Aorta (tissue), 5 donors: ENCODE data around the gene CNIH4. TPM values are rescaled to one million over a fixed set of nuclear protein-coding genes. Genes with fewer than 3 reads are reported as not detected.

ENCODE experiments used
- ATAC-seq: fragments of 200-7000 bp; cut with Tn5 transposase; one replicate; pipeline ENCODE4 v1.9.1; 2022; ENCODE audit warnings: moderate library complexity; ENCODE audit not compliant: low FRiP score
- DNase-seq, 2 donors: peaks; one replicate each; pipeline ENCODE4 v3.0.0-alpha.2; 2020
- H3K27ac ChIP-seq, 2 donors: one replicate each; pipeline ENCODE4 v1.5.1; 2013; ENCODE audit warnings: low read length in 2 of 2, mild to moderate bottlenecking in 2 of 2, moderate library complexity in 2 of 2, control low read depth in 1 of 2, inconsistent platforms in 1 of 2, low read depth in 1 of 2
- H3K27me3 ChIP-seq, 2 donors: one replicate each; pipeline ENCODE4 v1.6.1; 2013; ENCODE audit warnings: control low read depth in 1 of 2, low read length in 1 of 2, mild to moderate bottlenecking in 1 of 2, moderate library complexity in 1 of 2; ENCODE audit not compliant: insufficient read depth in 2 of 2, control insufficient read depth in 1 of 2
- H3K36me3 ChIP-seq, 2 donors: one replicate each; pipeline ENCODE4 v1.6.1; 2013; ENCODE audit warnings: control low read depth in 1 of 2, low read length in 1 of 2, mild to moderate bottlenecking in 1 of 2; ENCODE audit not compliant: insufficient read depth in 2 of 2, control insufficient read depth in 1 of 2
- H3K4me1 ChIP-seq, 2 donors: one replicate each; pipeline ENCODE4 v1.6.1; 2013; ENCODE audit warnings: low read length in 2 of 2, control low read depth in 1 of 2, mild to moderate bottlenecking in 1 of 2, moderate library complexity in 1 of 2; ENCODE audit not compliant: insufficient read depth in 2 of 2, control insufficient read depth in 1 of 2
- H3K4me3 ChIP-seq, 2 donors: one replicate each; pipeline ENCODE4 v1.5.1; 2013; ENCODE audit warnings: low read length in 2 of 2, control low read depth in 1 of 2, mild to moderate bottlenecking in 1 of 2
- H3K9me3 ChIP-seq: one replicate; pipeline ENCODE4 v1.6.1; 2013; ENCODE audit warnings: mild to moderate bottlenecking, low read length; ENCODE audit not compliant: control insufficient read depth
- WGBS, 2 donors: extraction: QIAGEN DNeasy Blood & Tissue Kit; methylation state at CpG; one replicate each; pipeline ENCODE4 v1.1.7; 2013; 5-methylcytosine and 5-hydroxymethylcytosine counted together
- intact Hi-C, 2 donors: fragments of 100-400 bp; cut with DNase I; formaldehyde crosslinking; loops; one replicate each; pipeline versions ENCODE4 v1.14.2 to v1.15.0; 2022
- polyA plus RNA-seq, 2 donors: library from polyadenylated mRNA; stranded (reverse); fragments of 200-250 nt; gene quantifications; one replicate each; pipeline ENCODE4 v1.2.3, GENCODE V29; 2013
- total RNA-seq, 2 donors: library from RNA; stranded (reverse); fragmentation: NEBNext Ultra II Directional; extraction: Animal tissue kit (Norgen Biotek cat#: 25700); gene quantifications; one replicate each; pipeline ENCODE4 v1.2.1, GENCODE V29; 2021
- donor health status: healthy with polysubstance abuse.
- donor health status: Bipolar disorder and iron deficiency.
- donor health status: DM: no; HTN: no; CAD: no.
- donor health status: DM: no; HTN: no; CAD: no.
- donor health status: DM: yes; HTN: yes; CAD: no.

CNIH4 gene
- total and polyA plus RNA-seq, 4 donors, result 44.0 to 49.1 (median 45.5) TPM

DNA sequence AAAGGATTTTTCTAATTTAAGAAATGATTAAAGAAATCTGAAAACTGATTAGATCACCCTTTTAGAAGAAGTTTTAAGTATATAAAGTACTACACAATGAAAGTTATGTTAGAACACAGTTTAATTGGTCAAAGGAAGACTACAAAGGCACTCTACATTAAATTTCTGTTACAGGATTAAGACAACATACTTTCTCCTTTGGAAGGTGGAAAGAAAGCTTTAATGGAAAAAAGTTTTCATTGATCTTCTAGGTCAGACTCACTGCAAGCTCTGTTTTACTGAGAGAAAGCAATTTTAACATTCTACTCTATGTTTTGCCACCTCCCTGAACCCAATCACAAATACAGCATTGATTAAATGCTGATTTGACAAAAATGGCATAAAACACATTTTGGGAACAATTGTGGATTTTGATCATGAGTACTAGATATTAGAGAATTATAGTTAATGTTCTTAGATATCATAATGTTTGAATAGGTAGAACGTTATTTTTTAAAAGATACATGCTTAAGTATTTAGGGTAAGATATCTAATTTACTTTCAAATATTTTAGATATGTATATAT lies 45.9 kb downstream of the CNIH4 start:
- 79 to 80% methylated on average over 1 of the region's 1 CpG for WGBS, 2 donors
- Histone ChIP-seq H3K27ac (no peak overlapping the region), H3K4me3 (no peak overlapping the region), H3K36me3 (peaks cover 2 to 5% of the 10 kb centered on the region in 2 donors), H3K27me3 (no peaks in the 10 kb centered on the region), H3K4me1 (no peaks in the 10 kb centered on the region), H3K9me3 (no peaks in the 10 kb centered on the region)
- intact Hi-C loops, result no loop called here
- DNase-seq, result no peak
- ATAC-seq, result no peak

DNA sequence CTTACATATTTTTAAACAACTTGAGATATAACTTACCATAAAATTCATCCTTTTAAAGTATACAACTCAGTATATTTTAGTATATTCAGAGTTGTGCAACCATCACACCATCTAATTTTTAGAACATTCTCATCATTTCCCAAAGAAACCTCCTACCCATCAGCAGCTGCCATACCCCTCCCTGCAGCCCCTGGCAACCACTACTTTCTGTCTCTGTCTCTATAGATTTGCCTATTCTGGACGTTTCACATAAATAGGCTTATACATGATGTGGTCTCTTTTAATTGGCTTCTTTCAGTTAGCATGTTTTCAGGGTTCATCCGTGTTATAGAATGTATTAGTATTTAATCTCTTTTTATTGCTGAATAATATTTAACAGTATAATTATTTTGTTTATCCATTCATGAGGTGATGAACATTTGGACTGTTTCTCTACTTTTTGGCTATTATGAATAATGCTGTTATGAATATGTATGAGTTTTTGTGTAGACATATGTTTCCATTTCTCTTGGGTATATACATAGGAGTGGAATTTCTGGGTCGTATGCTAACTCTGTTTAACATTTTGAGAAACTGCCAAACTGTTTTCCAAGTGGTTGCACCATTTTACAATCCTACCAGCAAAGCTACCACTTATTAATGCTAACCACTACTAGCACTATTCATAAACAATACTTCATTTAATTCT lies 48.4 kb downstream of the CNIH4 start:
- H3K36me3 ChIP-seq, result peaks cover 2 to 5% of the 10 kb centered on the region in 2 donors
- H3K4me3 ChIP-seq, result no peak overlapping the region
- intact Hi-C loops, result no loop called here
- DNase-seq, result no peak
- ATAC-seq, result no peak
- no peaks in the 10 kb centered on the region for H3K27me3 ChIP-seq
- no peaks in the 10 kb centered on the region for H3K9me3 ChIP-seq
- 67 to 68% methylated on average over 3 of the region's 3 CpGs for WGBS, 2 donors
- peaks cover 0 to 2% of the 10 kb centered on the region in 2 donors for H3K4me1 ChIP-seq
- H3K27ac ChIP-seq, result no peak overlapping the region

DNA sequence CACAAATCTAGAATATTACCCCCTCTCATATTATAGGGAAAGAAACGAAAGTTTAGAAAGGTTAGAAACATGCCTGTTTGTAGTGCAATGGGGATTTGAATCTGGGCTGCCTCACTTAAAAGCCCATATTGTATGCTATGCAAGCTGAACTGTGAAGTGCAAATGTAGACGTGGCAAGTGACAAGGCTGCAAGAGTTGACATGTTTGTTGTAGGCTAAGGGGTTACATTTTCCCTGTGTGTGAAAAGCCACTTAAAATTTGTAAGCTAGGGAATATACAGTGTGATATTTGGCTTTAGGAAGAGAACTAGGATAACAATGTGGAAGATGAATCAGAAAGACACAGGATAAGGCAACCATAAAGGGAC lies 48.9 kb downstream of the CNIH4 start:
- intact Hi-C loops, result no loop called here
- WGBS, 2 donors, result 87 to 90% methylated on average over 2 of the region's 2 CpGs
- Histone ChIP-seq H3K27ac (no peak overlapping the region), H3K4me3 (no peak overlapping the region), H3K4me1 (peaks cover 0 to 2% of the 10 kb centered on the region in 2 donors), H3K9me3 (no peaks in the 10 kb centered on the region), H3K36me3 (peaks cover 2 to 5% of the 10 kb centered on the region in 2 donors), H3K27me3 (no peaks in the 10 kb centered on the region)
- DNase-seq (no peak), ATAC-seq (no peak)

DNA sequence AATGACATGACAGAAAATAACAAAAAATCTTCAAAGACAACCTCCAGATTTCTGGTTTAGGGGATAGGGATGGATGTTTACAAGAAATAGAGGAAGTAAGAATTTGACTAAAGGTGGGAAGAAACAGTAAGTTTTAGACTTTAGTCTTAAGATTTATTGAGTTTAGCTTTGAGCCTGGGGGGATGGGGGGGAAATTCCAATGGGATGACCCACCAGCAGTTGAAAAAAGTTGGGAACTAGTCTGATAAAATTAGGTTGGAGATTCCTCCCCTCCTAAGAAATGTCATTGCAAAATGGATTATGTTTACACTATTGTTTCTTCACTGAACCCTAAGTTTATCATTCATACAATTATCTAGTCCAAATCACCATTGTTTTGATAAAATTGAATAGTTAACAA lies 49.5 kb downstream of the CNIH4 start:
- DNase-seq, result no peak
- Histone ChIP-seq H3K27me3 (no peaks in the 10 kb centered on the region), H3K27ac (no peak overlapping the region), H3K36me3 (peaks cover 4 to 5% of the 10 kb centered on the region in 2 donors), H3K4me3 (no peak overlapping the region), H3K9me3 (no peaks in the 10 kb centered on the region), H3K4me1 (peaks cover 0 to 2% of the 10 kb centered on the region in 2 donors)
- no peak for ATAC-seq
- intact Hi-C loops, result no loop called here

DNA sequence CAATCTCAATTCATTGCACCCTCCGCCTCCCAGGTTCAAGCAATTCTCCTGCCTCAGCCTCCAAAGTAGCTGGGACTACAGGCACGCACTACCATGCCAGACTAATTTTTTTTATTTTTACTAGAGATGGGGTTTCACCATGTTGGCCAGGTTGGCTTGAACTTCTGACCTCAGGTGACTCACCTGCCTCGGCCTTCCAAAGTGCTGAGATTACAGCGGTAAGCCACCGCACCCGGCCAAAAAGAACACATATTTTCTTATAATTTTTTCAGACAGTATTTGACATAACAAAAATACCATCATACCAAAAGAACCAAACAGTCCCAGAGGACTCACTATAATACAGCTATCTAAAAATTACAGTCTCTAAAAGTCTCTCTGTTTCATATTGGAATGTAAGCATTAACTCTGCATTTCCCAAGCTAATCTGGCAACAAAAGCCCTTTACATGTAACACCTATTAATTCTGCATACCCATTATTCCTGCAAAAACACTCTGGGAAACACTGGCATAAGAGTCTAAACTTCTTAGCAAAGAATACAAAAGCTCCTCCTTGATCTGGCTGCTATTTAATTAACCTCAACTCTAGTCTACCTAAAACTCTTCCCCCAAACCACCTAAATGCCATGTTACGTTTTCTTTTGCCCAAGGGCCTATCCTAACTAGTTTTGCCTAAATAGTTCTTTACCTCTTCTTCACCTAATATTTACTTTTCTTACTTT lies 51.1 kb downstream of the CNIH4 start:
- H3K36me3 ChIP-seq, result peaks cover 4 to 5% of the 10 kb centered on the region in 2 donors
- H3K9me3 ChIP-seq, result no peaks in the 10 kb centered on the region
- intact Hi-C loops, result no loop called here
- H3K27me3 ChIP-seq, result no peaks in the 10 kb centered on the region
- peaks cover 0 to 2% of the 10 kb centered on the region in 2 donors for H3K4me1 ChIP-seq
- no peak for ATAC-seq
- no peak for DNase-seq
- no peak overlapping the region for H3K27ac ChIP-seq
- WGBS, 2 donors, result 45 to 48% methylated on average over 7 of the region's 7 CpGs
- H3K4me3 ChIP-seq, result no peak overlapping the region

DNA sequence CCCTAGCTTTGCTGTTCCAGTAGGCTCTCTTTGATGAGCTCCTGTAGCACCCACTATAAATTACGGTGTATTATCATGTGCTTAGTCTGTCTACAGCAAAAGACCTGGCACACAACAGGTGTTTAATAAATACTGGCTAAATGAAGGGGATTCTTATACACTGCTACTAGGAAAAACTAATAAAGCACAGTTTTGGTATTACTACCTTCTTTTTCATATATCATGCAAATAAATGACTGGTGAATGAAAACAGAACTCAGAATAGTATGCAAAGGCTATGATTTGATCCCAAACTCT lies 51.6 kb downstream of the CNIH4 start:
- DNase-seq, result no peak
- H3K27ac ChIP-seq, result no peak overlapping the region
- intact Hi-C loops, result no loop called here
- no peak for ATAC-seq
- 91 to 94% methylated on average over 1 of the region's 1 CpG for WGBS, 2 donors
- no peaks in the 10 kb centered on the region for H3K9me3 ChIP-seq
- peaks cover 0 to 2% of the 10 kb centered on the region in 2 donors for H3K4me1 ChIP-seq
- H3K4me3 ChIP-seq, result no peak overlapping the region
- no peaks in the 10 kb centered on the region for H3K27me3 ChIP-seq
- peaks cover 4 to 5% of the 10 kb centered on the region in 2 donors for H3K36me3 ChIP-seq

DNA sequence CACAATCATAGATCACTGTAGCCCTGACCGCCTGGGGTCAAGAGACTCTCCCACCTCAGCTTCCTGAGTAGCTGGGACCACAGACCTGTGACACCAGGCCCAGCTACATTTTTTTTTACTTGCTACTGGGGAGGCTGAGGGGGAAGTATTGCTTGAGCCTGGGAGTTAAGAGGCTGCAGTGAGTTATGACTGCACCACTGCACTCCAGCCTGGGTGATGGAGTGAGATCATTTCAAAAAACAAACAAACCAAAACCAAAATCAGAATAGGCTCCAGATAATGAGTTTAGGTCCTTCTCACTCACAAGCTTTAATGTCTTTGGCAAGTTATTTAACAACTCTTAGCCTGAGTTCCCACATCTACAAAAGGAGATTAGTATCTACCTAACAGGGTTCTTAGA lies 55.1 kb downstream of the CNIH4 start:
- intact Hi-C loops, result no loop called here
- no peak overlapping the region for H3K27ac ChIP-seq
- H3K4me3 ChIP-seq, result no peak overlapping the region
- ATAC-seq, result no peak
- no peak for DNase-seq
- whole genome bisulfite sequencing, 2 donors, result 75 to 89% methylated on average over 1 of the region's 1 CpG
- H3K4me1 ChIP-seq, result peaks cover 0 to 2% of the 10 kb centered on the region in 2 donors
- H3K9me3 ChIP-seq, result no peaks in the 10 kb centered on the region
- peaks cover 2% of the 10 kb centered on the region in 2 donors for H3K36me3 ChIP-seq
- no peaks in the 10 kb centered on the region for H3K27me3 ChIP-seq

DNA sequence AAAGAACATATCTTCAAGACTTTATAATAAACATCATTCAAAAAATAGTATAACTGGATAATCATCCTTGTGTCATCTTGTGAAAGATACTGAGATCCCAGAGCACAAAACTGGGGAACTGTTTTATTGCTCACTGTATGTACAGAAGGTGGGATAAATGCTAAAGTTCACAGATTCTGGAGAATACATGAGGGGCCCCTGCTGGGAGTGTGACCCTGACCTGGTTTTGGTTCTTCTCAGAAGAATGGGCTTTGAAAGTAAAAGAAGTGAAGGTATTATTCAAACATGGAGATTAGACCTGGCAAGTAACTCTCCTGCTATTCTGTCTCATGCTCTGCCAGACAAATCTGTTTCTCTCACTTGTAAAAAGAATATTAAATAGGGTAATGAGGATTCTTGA lies 63.4 kb downstream of the CNIH4 start:
- no peak for ATAC-seq
- peaks cover 9 to 12% of the 10 kb centered on the region in 2 donors for H3K36me3 ChIP-seq
- intact Hi-C loops, result no loop called here

More for the DNA sequence above, 63.4 kb downstream of the CNIH4 start:
- Histone ChIP-seq H3K27ac (no peak overlapping the region), H3K4me3 (no peak overlapping the region), H3K4me1 (peaks cover 0 to 2% of the 10 kb centered on the region in 2 donors), H3K9me3 (no peaks in the 10 kb centered on the region), H3K27me3 (no peaks in the 10 kb centered on the region)
- no peak for DNase-seq
